Measurements from ENCODE around the gene ECEL1.
A peak's percentile ranks its signal among the peaks of the same experiment; 100 is the strongest.
"Not testable (repeated sequence)": the region's sequence is repeated elsewhere in the genome, so short reads cannot be mapped to it uniquely, and the experiment has no call there.

Gene ECEL1

DNA sequence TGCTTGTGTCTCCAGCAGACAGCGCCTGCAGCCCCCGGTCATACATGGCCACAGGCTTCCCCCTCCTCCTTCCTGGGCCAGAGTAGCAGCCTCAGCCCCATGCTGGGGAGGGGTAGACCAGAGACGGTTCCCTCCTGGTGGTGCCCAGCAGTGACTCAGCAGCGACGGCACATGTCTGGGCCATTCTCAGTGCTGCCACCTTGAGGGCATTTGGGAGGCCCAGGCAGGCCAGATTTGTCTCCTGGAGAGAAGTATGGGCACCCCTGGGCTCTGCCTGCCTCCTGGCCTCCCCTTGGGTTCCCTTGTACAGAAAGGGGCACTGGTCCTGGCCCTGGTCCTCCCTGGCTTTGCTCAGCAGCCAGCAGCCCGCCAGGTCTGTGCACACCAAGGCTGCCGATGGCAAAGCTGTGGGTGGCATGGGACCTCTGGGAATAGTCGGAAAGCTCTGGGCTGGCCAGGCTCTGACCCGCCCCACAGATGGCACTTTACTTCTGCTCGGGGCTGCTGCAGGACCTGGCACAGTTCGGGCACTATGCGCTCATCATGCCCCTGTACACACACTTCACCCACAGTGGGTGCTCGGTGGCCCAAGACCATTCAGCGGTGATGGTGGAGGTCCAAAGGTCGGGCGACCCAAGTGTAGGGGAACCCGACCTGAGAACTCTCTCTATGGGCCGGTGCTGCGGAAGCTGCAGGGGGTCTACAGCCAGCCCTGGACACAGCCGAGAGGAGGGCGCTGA lies 43.1 kb downstream of the ECEL1 start (continued):
- no peak for TF ChIP-seq ZBTB11 (tag by site-specific recombination; conservative IDR thresholded peaks at IDR 0.05; ENCODE audit: low read depth)
- no peak for TF ChIP-seq ZNF600 (tag by site-specific recombination; IDR thresholded peaks at IDR 0.05)
- TF ChIP-seq YY2 (tag by site-specific recombination; IDR thresholded peaks at IDR 0.05): no peak
- TF ChIP-seq ZNF114 (tag by site-specific recombination; IDR thresholded peaks at IDR 0.05): no peak
- no peak for TF ChIP-seq HOXA7 (CRISPR knock-in tag; IDR thresholded peaks at IDR 0.05; ENCODE audit: borderline replicate concordance)
- TF ChIP-seq KLF9 (tag by site-specific recombination; IDR thresholded peaks at IDR 0.05; ENCODE audit: low read depth): no peak
- no peak for TF ChIP-seq ZNF837 (tag by site-specific recombination; IDR thresholded peaks at IDR 0.05)
- peak; percentile 32; the same call in 1 of the 2 replicates for TF ChIP-seq GLIS1 (tag by site-specific recombination; IDR thresholded peaks at IDR 0.05)
- 0 out of 2 replicates have a peak, but pooled peaks have one; percentile 47 for TF ChIP-seq ZNF423 (tag by site-specific recombination; IDR thresholded peaks at IDR 0.05)
- TF ChIP-seq PATZ1 (tag by site-specific recombination; IDR thresholded peaks at IDR 0.05): no peak
- TF ChIP-seq HIC1 (tag by site-specific recombination; IDR thresholded peaks at IDR 0.05): peak; percentile 29; the same call in 1 of the 2 replicates
- TF ChIP-seq, protein P1, sequence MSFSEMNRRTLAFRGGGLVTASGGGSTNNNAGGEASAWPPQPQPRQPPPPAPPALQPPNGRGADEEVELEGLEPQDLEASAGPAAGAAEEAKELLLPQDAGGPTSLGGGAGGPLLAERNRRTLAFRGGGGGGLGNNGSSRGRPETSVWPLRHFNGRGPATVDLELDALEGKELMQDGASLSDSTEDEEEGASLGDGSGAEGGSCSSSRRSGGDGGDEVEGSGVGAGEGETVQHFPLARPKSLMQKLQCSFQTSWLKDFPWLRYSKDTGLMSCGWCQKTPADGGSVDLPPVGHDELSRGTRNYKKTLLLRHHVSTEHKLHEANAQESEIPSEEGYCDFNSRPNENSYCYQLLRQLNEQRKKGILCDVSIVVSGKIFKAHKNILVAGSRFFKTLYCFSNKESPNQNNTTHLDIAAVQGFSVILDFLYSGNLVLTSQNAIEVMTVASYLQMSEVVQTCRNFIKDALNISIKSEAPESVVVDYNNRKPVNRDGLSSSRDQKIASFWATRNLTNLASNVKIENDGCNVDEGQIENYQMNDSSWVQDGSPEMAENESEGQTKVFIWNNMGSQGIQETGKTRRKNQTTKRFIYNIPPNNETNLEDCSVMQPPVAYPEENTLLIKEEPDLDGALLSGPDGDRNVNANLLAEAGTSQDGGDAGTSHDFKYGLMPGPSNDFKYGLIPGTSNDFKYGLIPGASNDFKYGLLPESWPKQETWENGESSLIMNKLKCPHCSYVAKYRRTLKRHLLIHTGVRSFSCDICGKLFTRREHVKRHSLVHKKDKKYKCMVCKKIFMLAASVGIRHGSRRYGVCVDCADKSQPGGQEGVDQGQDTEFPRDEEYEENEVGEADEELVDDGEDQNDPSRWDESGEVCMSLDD (tag by site-specific recombination; IDR thresholded peaks at IDR 0.05): no peak
- TF ChIP-seq ZIC2 (tag by site-specific recombination; IDR thresholded peaks at IDR 0.05): peak; percentile 59; the same call in 1 of the 2 replicates
- peak; percentile 95 for TF ChIP-seq ZNF768 (tag by site-specific recombination; IDR thresholded peaks at IDR 0.05)
- TF ChIP-seq ZNF830 (tag by site-specific recombination; IDR thresholded peaks at IDR 0.05; ENCODE audit: low read depth): no peak

- H3K36me3 ChIP-seq (ENCODE audit: control insufficient read depth in 2 of 2, insufficient read depth in 1 of 2, low read length in 2 of 2); H3K4me3 ChIP-seq (ENCODE audit: low read depth, low read length); H3K4me1 ChIP-seq (ENCODE audit: control insufficient read depth, insufficient read depth, low read length); POLR2A ChIA-PET; H3K9me3 ChIP-seq (ENCODE audit: control insufficient read depth, insufficient read depth, low read depth, low read length); H3K27ac ChIP-seq (ENCODE audit: extremely low read depth, low read depth, low read length): not testable (repeated sequence)
- CTCF ChIA-PET: interaction anchor here (0.6 to 1.9 kb wide), 15 partner anchors 10 to 589 kb away, joined by 3 to 19 read pairs (median 3); partner anchors contain the start of gene PRSS56
Observed at GRCh38 chr2:232443669-232444408, 43.8 kb downstream of the ECEL1 start.

GRCh38 chr2:232443047-232443446 lies 44.6 kb downstream of the ECEL1 start:
- POLR2A ChIA-PET; H3K4me3 ChIP-seq (ENCODE audit: low read depth, low read length); H3K4me1 ChIP-seq (ENCODE audit: control insufficient read depth, insufficient read depth, low read length); H3K36me3 ChIP-seq (ENCODE audit: control insufficient read depth in 2 of 2, insufficient read depth in 1 of 2, low read length in 2 of 2); H3K27ac ChIP-seq (ENCODE audit: extremely low read depth, low read depth, low read length); H3K9me3 ChIP-seq (ENCODE audit: control insufficient read depth, insufficient read depth, low read depth, low read length): not testable (repeated sequence)
- CTCF ChIA-PET: interaction anchor here (0.5 kb wide), 1 partner anchor 20 kb away, joined by 3 read pairs; no protein-coding TSS in a partner anchor

DNA sequence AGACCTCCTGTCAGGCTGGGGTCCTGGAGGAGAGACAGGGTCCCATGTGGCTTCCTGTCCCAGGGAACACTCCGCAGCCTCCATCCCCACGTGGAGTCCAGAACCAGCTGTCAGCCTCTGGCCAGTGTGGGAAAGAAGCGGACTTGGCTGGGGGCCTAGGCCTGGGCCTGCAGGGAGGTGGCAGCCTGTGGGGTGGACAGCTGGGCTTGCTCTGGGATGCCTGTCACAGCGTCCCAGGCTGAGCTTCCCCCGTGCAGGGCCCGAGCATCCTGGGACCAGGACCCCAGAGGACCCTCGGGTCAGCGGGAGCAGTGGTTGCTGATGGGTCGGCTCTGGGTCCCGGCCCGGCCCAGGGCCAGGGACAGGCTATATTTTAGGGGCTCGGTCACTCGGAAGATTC lies 45.2 kb downstream of the ECEL1 start:
- POLR2A ChIA-PET; H3K4me3 ChIP-seq (ENCODE audit: low read depth, low read length); H3K27ac ChIP-seq (ENCODE audit: extremely low read depth, low read depth, low read length); H3K4me1 ChIP-seq (ENCODE audit: control insufficient read depth, insufficient read depth, low read length); H3K9me3 ChIP-seq (ENCODE audit: control insufficient read depth, insufficient read depth, low read depth, low read length); CTCF ChIA-PET; H3K36me3 ChIP-seq (ENCODE audit: control insufficient read depth in 2 of 2, insufficient read depth in 1 of 2, low read length in 2 of 2): not testable (repeated sequence)

Measured in HEK293 (cell line).